ENCODE data around the gene MAP9.

The MAP9 gene

DNA sequence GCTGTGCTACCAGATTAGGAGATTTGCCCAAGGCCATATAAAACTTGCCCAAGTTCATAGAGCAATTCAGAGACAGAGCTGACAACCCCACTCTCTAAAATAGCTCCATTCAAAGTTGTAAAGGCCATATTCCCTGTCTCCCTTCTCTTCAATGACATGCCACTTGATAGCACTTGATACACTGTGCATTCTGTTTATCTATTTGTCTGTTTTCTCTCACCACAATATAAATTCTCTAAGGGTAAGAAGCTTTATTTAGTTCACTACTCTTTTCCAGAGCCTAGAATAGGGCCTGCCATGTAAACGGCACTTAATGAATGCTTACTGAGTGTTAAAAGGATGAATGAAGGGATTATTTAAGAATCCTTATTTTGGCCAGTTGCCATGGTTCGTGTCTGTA lies 24.1 kb upstream of the MAP9 start:
- H3K27me3 ChIP-seq (ENCODE audit: low read depth, low read length): no peaks in the 10 kb centered on the region
- H3K27ac ChIP-seq (ENCODE audit: low read length): no peak overlapping the region
- H4K20me1 ChIP-seq (ENCODE audit: insufficient read depth, low read length): no peaks in the 10 kb centered on the region
- no peak overlapping the region for H3K4me2 ChIP-seq (ENCODE audit: low read length)
- no peaks in the 10 kb centered on the region for H3K9me3 ChIP-seq (ENCODE audit: insufficient read depth, low read length)
- no peaks in the 10 kb centered on the region for H3K4me1 ChIP-seq (ENCODE audit: low read length)
- H2AFZ ChIP-seq (ENCODE audit: low read depth, low read length): no peak overlapping the region
- H3K4me3 ChIP-seq (ENCODE audit: low read length): no peak overlapping the region
- TF ChIP-seq, protein P1, sequence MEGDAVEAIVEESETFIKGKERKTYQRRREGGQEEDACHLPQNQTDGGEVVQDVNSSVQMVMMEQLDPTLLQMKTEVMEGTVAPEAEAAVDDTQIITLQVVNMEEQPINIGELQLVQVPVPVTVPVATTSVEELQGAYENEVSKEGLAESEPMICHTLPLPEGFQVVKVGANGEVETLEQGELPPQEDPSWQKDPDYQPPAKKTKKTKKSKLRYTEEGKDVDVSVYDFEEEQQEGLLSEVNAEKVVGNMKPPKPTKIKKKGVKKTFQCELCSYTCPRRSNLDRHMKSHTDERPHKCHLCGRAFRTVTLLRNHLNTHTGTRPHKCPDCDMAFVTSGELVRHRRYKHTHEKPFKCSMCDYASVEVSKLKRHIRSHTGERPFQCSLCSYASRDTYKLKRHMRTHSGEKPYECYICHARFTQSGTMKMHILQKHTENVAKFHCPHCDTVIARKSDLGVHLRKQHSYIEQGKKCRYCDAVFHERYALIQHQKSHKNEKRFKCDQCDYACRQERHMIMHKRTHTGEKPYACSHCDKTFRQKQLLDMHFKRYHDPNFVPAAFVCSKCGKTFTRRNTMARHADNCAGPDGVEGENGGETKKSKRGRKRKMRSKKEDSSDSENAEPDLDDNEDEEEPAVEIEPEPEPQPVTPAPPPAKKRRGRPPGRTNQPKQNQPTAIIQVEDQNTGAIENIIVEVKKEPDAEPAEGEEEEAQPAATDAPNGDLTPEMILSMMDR (IDR thresholded peaks at IDR 0.05; ENCODE audit: low read depth, low read length): no peak
- TF ChIP-seq EZH2phosphoT487 (IDR thresholded peaks at IDR 0.05; ENCODE audit: low read depth): no peak
- no peak overlapping the region for H3K9ac ChIP-seq (ENCODE audit: low read length)
- H3K36me3 ChIP-seq (replicated peaks; ENCODE audit: low read depth, low read length): no peaks in the 10 kb centered on the region
- H3K79me2 ChIP-seq (ENCODE audit: low read length): no peaks in the 10 kb centered on the region

GRCh38 chr4:155399974-155400697 lies 23.4 kb upstream of the MAP9 start:
- Histone ChIP-seq H3K36me3 (replicated peaks; ENCODE audit: low read depth, low read length) (no peaks in the 10 kb centered on the region), H3K4me3 (ENCODE audit: low read length) (no peak overlapping the region), H3K27me3 (ENCODE audit: low read depth, low read length) (no peaks in the 10 kb centered on the region), H3K79me2 (ENCODE audit: low read length) (no peaks in the 10 kb centered on the region), H3K4me2 (ENCODE audit: low read length) (no peak overlapping the region), H3K9me3 (ENCODE audit: insufficient read depth, low read length) (no peaks in the 10 kb centered on the region), H3K4me1 (ENCODE audit: low read length) (no peaks in the 10 kb centered on the region), H2AFZ (ENCODE audit: low read depth, low read length) (no peak overlapping the region), H4K20me1 (ENCODE audit: insufficient read depth, low read length) (no peaks in the 10 kb centered on the region), H3K27ac (ENCODE audit: low read length) (no peak overlapping the region), H3K9ac (ENCODE audit: low read length) (no peak overlapping the region)
- no peak for TF ChIP-seq EZH2phosphoT487 (IDR thresholded peaks at IDR 0.05; ENCODE audit: low read depth)
- TF ChIP-seq, protein P1 (IDR thresholded peaks at IDR 0.05; ENCODE audit: low read depth, low read length): no peak

GRCh38 chr4:155392481-155393184 lies 15.9 kb upstream of the MAP9 start:
- no peaks in the 10 kb centered on the region for H4K20me1 ChIP-seq (ENCODE audit: insufficient read depth, low read length)
- no peaks in the 10 kb centered on the region for H3K27me3 ChIP-seq (ENCODE audit: low read depth, low read length)
- H3K4me1 ChIP-seq (ENCODE audit: low read length): no peaks in the 10 kb centered on the region
- no peaks in the 10 kb centered on the region for H3K9me3 ChIP-seq (ENCODE audit: insufficient read depth, low read length)
- no peak overlapping the region for H3K9ac ChIP-seq (ENCODE audit: low read length)
- peak overlapping the region; percentile 29; the same call in 1 of the 2 replicates for H2AFZ ChIP-seq (ENCODE audit: low read depth, low read length)
- H3K27ac ChIP-seq (ENCODE audit: low read length): no peak overlapping the region
- H3K4me3 ChIP-seq (ENCODE audit: low read length): no peak overlapping the region
- H3K36me3 ChIP-seq (replicated peaks; ENCODE audit: low read depth, low read length): no peaks in the 10 kb centered on the region
- H3K79me2 ChIP-seq (ENCODE audit: low read length): no peaks in the 10 kb centered on the region
- H3K4me2 ChIP-seq (ENCODE audit: low read length): 0 out of 2 replicates have a peak overlapping the region, but pooled peaks have one; percentile 11
- no peak for TF ChIP-seq EZH2phosphoT487 (IDR thresholded peaks at IDR 0.05; ENCODE audit: low read depth)
- TF ChIP-seq, protein P1 (IDR thresholded peaks at IDR 0.05; ENCODE audit: low read depth, low read length): no peak

- Histone ChIP-seq H3K9me3 (ENCODE audit: insufficient read depth, low read length) (no peaks in the 10 kb centered on the region), H3K4me1 (ENCODE audit: low read length) (no peaks in the 10 kb centered on the region), H3K4me2 (ENCODE audit: low read length) (no peak overlapping the region), H3K4me3 (ENCODE audit: low read length) (no peak overlapping the region), H2AFZ (ENCODE audit: low read depth, low read length) (peak overlapping the region; percentile 29; the same call in 1 of the 2 replicates), H3K27me3 (ENCODE audit: low read depth, low read length) (no peaks in the 10 kb centered on the region), H3K9ac (ENCODE audit: low read length) (no peak overlapping the region), H4K20me1 (ENCODE audit: insufficient read depth, low read length) (no peaks in the 10 kb centered on the region), H3K79me2 (ENCODE audit: low read length) (no peaks in the 10 kb centered on the region), H3K27ac (ENCODE audit: low read length) (no peak overlapping the region), H3K36me3 (replicated peaks; ENCODE audit: low read depth, low read length) (no peaks in the 10 kb centered on the region)
- TF ChIP-seq, protein P1 (IDR thresholded peaks at IDR 0.05; ENCODE audit: low read depth, low read length): no peak
- TF ChIP-seq EZH2phosphoT487 (IDR thresholded peaks at IDR 0.05; ENCODE audit: low read depth): no peak
These were observed 15.2 kb upstream of the MAP9 start for GRCh38 chr4:155391932-155392331.
